VCaP (cell line): ENCODE results near the gene LINGO1.

Experiments
- H3K27ac ChIP-seq: fragments of 450-650 bp; 2 replicates; pipeline ENCODE4 v1.5.1; 2017
- TF ChIP-seq, protein P1 (sequence below): fragments of 450-650 bp; conservative IDR thresholded peaks from 2 replicates; pipeline ENCODE4 v1.5.1; 2017; ENCODE audit warnings: mild to moderate bottlenecking, moderate library complexity

Gene LINGO1

DNA sequence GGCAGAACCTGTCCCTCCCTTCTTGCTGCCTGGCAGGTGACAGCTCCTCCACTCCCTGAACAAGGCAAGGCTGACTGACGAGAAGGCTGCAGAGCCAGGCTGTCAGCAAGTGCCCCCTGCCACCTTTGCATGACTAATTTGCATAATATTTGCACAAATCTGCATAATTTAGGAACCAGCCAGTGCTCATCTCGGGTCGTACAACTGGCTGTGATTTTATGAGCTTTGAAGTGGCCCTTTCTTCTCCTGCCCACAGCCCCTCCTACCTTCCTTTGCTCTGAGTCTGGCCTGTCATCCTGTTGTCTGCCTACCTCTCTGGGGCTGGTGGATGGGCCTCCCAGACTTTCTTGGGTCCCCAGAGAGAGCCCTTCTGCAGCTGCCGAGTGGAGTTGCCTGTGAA, 58.9 kb downstream of the LINGO1 start:
- TF ChIP-seq, protein P1, sequence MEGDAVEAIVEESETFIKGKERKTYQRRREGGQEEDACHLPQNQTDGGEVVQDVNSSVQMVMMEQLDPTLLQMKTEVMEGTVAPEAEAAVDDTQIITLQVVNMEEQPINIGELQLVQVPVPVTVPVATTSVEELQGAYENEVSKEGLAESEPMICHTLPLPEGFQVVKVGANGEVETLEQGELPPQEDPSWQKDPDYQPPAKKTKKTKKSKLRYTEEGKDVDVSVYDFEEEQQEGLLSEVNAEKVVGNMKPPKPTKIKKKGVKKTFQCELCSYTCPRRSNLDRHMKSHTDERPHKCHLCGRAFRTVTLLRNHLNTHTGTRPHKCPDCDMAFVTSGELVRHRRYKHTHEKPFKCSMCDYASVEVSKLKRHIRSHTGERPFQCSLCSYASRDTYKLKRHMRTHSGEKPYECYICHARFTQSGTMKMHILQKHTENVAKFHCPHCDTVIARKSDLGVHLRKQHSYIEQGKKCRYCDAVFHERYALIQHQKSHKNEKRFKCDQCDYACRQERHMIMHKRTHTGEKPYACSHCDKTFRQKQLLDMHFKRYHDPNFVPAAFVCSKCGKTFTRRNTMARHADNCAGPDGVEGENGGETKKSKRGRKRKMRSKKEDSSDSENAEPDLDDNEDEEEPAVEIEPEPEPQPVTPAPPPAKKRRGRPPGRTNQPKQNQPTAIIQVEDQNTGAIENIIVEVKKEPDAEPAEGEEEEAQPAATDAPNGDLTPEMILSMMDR, result no peak
- no peak overlapping the region for H3K27ac ChIP-seq

DNA sequence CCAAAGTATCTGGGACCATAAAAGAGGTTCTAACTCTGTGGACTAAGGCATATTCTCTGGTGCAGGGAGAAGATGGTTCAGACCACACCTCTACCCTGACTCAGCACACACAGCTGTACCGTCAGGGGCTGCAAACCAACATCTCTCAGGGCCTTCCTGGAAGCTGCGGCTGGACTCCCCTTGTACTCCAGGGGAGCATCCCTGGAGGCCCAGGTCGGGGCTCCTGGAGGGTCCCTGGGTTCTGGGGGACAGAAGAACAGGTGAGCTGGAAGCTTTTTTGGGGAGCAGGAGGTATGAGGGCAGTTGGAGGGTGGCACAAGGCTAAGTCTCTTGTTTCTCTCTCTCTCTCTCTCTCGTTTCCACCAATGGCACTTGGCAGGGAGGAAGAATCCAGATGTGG, 60.5 kb downstream of the LINGO1 start:
- H3K27ac ChIP-seq, result no peak overlapping the region
- TF ChIP-seq, protein P1, result no peak

DNA sequence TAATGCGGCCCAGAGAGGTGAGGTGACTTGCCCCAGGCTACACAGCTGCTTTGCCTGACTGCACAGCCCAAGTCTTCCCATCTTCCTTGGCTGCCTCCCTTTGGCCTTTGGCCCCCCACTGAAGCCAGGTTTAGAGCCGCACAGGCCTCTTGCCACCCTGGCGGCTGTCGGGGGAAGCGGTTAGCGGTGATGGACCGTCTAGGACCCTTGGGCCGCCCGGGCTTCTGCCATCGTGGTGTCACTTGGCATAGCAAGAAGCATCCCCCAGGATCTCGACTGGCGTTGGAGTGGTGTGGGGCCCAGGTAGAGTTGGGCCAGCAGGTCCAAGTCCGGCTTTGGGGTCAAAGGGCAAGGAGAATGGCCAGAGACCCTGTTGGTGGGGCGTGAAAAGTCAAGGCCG, 61.0 kb downstream of the LINGO1 start:
- H3K27ac ChIP-seq, result no peak overlapping the region; the same call in 1 of the 2 replicates
- TF ChIP-seq, protein P1, result no peak

DNA sequence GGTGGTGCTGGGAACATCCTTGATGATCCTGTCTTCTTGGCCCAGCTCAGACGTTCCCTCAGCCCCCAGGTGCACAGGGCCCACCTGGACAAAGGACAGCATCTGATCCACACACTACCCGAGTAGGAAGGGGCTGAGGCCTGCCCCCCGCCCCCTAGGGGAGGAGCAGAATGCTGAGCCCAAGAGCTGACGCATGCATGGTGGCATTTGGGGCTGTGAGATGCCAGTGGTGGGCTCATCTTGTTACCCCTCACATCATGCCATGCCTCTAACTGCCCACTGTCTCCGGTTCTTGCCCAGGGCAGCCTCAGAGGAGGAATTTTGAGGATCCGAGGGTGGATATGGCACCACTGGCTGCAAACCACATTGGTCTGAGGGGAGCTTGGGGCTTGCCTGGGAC, 61.5 kb downstream of the LINGO1 start:
- TF ChIP-seq, protein P1, result no peak
- H3K27ac ChIP-seq, result no peak overlapping the region; the same call in 1 of the 2 replicates

DNA sequence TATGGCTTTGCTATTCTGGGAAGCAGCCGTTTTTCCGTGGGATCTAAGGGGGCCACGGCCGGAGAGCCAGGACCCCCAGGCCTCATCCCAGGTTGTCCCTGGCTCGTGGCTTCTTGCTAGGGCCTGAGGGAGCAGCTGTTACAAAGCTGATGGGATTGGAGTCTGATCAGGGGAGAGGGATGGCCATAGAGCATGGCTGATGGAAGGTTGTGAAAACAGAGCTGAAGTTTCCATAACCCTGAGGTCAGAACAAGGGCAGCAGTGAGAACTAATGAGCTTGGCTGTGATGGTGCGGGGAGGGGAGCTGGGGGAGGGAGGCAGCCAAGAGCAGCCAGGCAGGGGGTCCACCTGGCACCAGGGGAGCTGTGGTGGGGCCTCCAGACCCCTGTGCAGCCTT, 63.0 kb downstream of the LINGO1 start:
- TF ChIP-seq, protein P1, result no peak
- H3K27ac ChIP-seq, result peak overlapping the region; percentile 97

DNA sequence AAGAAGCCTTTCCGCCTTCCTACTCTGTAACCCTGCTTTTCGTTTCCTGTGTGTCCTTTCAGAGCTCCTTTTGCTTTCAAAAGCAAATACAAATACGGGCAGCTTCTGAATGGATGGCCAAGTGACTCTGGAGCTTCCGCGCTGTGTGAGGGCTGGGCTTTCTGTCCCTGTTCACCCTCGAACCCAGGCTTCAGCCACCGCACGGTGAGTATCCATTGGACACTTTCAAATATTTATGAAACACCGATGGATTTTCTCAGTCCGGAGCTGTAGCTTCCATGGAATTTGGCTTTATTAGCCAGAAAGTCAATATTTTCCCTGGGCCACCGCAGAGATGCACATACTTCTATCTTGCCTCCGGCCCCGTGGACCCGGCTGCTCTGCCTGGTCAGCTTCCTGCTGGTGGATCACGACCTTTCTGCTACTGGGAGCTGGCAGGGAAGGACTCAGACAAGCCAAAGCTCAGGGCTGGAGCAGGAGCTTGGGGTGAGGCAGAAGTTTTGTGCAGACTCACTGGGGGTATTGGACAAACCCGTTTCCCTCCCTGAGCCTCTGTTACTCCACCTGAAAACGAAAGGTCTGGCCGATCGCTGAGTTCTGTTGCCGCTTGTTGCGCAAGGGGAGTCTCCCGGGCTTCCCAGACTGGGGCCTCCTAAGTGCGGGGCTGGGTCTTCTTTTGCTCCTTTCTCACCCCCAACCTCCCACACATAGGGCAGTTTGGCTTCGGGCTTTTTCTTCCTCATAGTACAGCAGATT, 63.6 kb downstream of the LINGO1 start:
- TF ChIP-seq, protein P1, result no peak
- peak overlapping the region; percentile 97 for H3K27ac ChIP-seq

DNA sequence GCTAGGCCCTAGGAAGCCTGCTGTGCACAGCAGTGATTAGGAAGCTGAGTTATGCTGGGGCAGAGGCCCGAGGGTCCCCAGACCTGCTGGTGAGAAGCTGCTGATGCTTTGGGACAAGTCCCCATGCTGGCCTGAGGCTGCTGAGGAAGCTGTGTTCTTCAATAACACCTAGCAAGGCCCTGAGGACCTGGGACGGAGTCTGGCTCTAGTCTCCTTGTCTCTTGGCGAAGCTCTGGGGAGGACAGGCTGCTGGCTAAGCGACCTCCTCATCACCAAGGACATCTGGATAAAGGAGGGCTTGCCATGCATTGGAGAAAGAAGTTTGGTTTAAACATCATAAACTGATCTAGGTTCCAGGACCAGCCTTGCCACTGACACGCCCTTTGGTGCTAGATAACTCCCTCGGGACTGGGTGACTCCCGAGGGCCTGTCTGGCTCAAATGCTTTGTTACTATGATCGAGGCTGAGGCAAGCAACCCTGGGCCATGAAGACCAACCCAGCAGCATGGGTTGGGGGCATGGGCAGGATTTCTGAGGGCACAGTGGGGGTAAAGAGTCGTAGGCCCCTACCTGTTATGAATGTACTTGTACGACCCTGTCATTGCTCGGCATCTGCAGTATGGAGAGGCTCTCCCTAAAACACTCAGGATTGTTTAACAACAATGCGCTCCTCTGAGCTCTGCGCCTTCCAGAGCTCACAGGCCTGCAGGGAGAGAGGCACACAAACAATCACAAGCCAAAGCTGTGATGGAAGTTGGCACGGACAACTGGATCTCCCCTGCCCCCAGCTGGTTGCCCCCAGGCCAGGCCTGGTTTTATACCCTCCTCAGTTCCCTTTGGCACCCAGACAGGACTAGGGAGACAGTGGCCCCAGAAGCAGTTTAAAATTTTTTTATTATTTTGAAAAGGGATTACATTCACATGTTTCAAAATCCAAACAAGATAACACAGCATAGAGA, 64.4 kb downstream of the LINGO1 start:
- peak overlapping the region; percentile 97 for H3K27ac ChIP-seq
- TF ChIP-seq, protein P1, result peak; percentile 29
